Heart left ventricle (tissue), 13 donors: ENCODE data around the gene WNT8A.

ENCODE experiments used
- CTCF ChIP-seq, 12 donors: fragments of 200-600 bp; sonication (generic) in 4 of 12; IDR thresholded peaks; one replicate each; pipeline versions ENCODE4 v1.5.0 to v1.8.0; 2018 to 2022; ENCODE audit warnings: antibody characterized with exemption in 12 of 12, mild to moderate bottlenecking in 5 of 12
- POLR2A ChIP-seq, 2 donors: fragments of 450-650 bp; IDR thresholded peaks; one replicate each; pipeline ENCODE4 v1.6.1; 2017; ENCODE audit warnings: antibody characterized with exemption in 2 of 2, mild to moderate bottlenecking in 2 of 2, moderate library complexity in 2 of 2
- donor health status: ischemic (EF 13 %, LVEDD 7.1; RV severe dilation, severe dysfunction).
- donor health status: DM: no; HTN: yes; CAD: no.
- donor health status: DM: no; HTN: no; CAD: no.
- donor health status: ischemic (EF 25% LVEDD 6.9; RV normal size, moderate dysfunction).
- donor health status: ischemic (EF 25% LVEDD 5.7; RV mildly dilated, moderate dysfunction).
- donor health status: ischemic (EF 35%, LVEDD 5.7; RV mildly dilated, moderate dysfunction).
- donor health status: nonischemic (EF 11% LVEDD 7.7; RV severe dilation, severe dysfunction).
- donor health status: DM: yes; HTN: yes; CAD: no.
- donor health status: PGD.
- donor health status: ischemic (EF 29% LVEDD 5.4; RV normal size, mild dysfunction).
- donor health status: nonischemic (EF 23%, LVEDD 6.1; RV moderate dilation, normal function).

DNA sequence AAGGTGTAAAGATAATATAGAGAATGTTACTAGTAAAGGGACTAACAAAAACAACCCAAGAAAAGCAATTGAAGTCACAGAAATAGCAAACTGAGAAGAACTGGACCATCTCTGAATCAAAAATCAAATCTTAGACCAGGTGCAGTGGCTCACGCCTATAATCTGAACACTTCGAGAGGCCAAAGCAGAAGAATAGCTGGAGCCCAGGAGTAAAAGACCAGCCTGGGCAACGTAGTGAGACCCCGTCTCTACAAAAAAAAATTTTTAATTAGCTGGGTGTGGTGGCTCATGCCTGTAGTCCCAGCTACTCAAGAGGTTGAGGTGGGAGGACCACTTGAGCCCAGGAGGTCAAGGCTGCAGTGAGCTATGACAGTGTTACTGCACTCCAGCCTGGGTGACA, 27.3 kb downstream of the WNT8A start:
- no peak for TF ChIP-seq CTCF (IDR thresholded peaks at IDR 0.05)
- no peak for TF ChIP-seq POLR2A (IDR thresholded peaks at IDR 0.05)
